Sigmoid colon (tissue), 4 donors: Measurements from ENCODE around the gene UBE2D3.

Experiments used
- POLR2AphosphoS5 ChIP-seq, 4 donors: sonication (generic); formaldehyde crosslinking; IDR thresholded peaks; one replicate each; pipeline ENCODE4 v1.6.1; 2017; ENCODE audit warnings: antibody characterized with exemption in 4 of 4
- TF ChIP-seq, protein P1 (sequence below), 4 experiments: fragments of 450-650 bp in 3 of 4; fragments of 200-600 bp in 1 of 4; IDR thresholded peaks; one replicate each; pipeline ENCODE4 v1.5.1; 2016 to 2019; ENCODE audit warnings: antibody characterized with exemption in 4 of 4, mild to moderate bottlenecking in 3 of 4, moderate library complexity in 2 of 4

DNA sequence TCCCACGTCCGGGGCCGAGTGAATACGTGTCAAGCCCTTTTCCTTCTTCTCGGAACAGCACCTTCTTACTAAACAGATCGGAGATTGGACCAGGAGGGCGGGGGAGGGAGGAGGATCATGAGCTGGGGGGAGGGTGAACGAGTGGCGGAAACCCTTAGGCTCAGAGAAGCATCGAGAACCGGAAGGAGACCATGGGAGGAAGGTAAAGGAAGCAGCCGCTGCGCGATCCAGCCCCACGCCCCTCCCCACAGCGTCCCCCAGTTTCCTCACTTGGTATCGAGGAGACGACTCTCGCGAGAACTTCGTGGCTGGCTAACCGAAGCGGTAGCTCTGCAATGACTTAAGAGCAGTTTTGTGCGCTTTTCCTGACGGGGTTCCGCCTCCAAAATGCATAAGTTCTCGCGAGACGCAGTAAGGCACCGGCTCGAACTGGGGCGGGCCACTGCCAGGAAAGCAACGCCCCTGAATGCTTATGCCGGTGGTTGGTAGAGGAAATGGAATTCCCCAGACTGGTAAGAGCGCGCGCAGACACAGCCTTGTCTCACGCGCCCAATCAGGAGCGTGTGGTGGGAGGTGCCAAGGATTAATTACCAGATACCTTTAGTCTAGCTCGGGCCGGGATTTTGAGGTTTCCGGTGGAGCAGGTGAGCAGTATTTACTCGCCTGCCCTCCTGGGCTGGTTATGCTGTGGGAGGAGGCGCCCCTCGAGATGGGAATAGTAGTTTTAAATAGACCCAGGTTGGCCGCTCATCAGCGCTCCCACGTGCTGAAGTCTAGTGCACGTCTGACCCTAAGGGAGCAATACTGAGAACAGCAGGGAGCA lies 534 bp upstream of the UBE2D3 start:
- TF ChIP-seq, protein P1, sequence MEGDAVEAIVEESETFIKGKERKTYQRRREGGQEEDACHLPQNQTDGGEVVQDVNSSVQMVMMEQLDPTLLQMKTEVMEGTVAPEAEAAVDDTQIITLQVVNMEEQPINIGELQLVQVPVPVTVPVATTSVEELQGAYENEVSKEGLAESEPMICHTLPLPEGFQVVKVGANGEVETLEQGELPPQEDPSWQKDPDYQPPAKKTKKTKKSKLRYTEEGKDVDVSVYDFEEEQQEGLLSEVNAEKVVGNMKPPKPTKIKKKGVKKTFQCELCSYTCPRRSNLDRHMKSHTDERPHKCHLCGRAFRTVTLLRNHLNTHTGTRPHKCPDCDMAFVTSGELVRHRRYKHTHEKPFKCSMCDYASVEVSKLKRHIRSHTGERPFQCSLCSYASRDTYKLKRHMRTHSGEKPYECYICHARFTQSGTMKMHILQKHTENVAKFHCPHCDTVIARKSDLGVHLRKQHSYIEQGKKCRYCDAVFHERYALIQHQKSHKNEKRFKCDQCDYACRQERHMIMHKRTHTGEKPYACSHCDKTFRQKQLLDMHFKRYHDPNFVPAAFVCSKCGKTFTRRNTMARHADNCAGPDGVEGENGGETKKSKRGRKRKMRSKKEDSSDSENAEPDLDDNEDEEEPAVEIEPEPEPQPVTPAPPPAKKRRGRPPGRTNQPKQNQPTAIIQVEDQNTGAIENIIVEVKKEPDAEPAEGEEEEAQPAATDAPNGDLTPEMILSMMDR (IDR thresholded peaks at IDR 0.05) = no peak
- peak in 3 of 4 donors; percentile 53 to 94 (median 59) for TF ChIP-seq POLR2AphosphoS5 (IDR thresholded peaks at IDR 0.05)
